ENCODE results near the gene FAM50B. TPM values are rescaled to one million over a fixed set of nuclear protein-coding genes. Genes with fewer than 3 reads are reported as not detected.

FAM50B gene
- 3.5 and 5.6 TPM in 2 replicates for total RNA-seq

DNA sequence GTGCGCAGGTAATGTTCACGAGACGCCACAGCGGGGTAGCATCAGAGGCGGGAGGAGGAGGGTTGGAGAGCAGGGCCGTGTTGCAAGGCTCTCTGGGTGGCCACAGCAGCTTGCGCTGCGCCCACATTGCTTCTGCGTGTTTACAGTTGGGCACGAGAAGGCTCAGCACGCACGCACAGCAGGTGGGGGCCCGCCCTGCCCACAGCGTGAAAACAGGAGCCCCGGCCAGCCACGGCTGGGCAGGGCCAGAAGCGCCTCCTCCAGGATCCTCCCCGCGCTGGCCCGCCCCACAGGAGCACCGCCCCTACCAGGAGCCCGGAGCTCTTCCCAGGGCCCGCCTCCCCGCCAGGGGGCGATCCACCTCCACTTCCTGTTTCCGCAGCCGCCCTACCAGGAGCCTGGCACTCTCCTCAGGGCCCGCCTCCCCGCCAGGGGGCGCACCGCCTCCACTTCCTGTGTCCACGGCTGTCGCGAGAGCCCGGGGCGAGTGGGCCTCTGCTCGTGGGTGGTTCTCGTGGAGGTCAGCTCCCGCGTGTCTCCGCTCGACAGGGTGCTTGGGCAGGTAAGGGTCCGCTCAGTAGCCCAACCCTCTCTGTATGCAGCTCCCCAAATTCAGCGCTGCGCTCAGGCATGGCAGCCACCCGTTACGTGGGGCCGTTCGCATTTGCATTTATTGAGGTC is at the start of gene FAM50B:
TSS of gene FAM50B (plus strand) at position 449 of the 681 bp plus-strand sequence. CDS start 439 bp downstream, outside the sequence.

Other genes starting within 250 kb of the FAM50B start
- 96.6 and 164 TPM in 2 replicates for gene PXDC1, start 97.7 kb upstream of the FAM50B start, total RNA-seq
- gene FAM217A, start 229.8 kb downstream of the FAM50B start, total RNA-seq: not detected in 2 replicates

Data from vein endothelial cell (primary cell).